HG02678 (cell line): ENCODE results near the gene AHR.
"Not testable (repeated sequence)": the region's sequence is repeated elsewhere in the genome, so short reads cannot be mapped to it uniquely, and the experiment has no call there.

ENCODE experiments used
- ATAC-seq: cut with Tn5 transposase; IDR thresholded peaks from one replicate; pipeline ENCODE4 v1.9.1; 2021; ENCODE audit warnings: mild to moderate bottlenecking, moderate library complexity; ENCODE audit not compliant: unreplicated experiment

AHR gene

DNA sequence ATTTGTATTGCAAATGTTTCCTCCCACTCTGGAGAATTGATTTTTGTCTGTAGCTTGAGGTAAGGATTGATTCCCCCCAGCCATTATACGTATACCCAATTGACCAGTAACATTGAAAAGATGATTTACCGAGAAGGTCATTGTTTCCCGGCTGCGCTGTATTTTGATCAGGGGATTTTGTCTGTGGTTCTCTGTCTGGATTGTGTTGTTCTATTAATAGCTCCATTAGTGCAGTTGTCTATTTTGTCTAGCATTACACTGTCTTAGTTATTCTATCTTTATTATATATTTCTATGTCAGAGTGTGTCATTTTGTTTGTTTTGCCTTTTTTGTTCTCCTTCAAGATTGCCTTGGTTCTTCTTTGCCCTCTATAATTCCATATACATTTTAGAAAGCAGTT, 37.7 kb downstream of the AHR start:
- no peak for ATAC-seq

DNA sequence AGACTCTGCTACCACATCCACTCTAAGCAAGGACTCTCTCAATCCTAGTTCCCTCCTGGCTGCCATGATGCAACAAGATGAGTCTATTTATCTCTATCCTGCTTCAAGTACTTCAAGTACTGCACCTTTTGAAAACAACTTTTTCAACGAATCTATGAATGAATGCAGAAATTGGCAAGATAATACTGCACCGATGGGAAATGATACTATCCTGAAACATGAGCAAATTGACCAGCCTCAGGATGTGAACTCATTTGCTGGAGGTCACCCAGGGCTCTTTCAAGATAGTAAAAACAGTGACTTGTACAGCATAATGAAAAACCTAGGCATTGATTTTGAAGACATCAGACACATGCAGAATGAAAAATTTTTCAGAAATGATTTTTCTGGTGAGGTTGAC, 40.7 kb downstream of the AHR start:
- no peak for ATAC-seq

DNA sequence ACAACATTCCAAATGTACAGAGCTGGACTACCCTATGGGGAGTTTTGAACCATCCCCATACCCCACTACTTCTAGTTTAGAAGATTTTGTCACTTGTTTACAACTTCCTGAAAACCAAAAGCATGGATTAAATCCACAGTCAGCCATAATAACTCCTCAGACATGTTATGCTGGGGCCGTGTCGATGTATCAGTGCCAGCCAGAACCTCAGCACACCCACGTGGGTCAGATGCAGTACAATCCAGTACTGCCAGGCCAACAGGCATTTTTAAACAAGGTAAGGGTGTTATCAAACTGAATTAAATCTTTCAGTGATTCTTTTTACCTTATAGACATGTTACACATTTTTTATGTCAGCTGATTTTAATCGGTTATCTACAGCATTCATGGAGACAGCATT, 41.5 kb downstream of the AHR start:
- ATAC-seq = no peak

DNA sequence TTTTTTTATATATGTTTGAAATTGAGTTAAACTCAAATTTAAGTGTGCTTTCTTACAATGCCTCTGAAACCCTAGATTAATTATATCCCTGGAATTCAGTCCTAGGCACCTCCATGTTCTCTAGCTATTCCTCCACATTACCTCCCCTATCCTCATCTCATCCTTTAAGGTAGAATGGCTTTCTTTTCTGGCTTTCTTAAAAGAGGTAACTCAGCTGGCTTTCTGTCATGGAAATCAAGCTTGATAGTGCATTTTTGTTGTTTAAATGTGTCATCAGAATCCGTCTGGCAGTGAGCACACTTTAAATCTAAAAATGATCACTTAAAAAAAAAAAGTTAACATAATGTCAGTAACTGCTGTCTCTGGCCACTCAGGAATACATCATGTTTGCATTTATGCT, 42.2 kb downstream of the AHR start:
- ATAC-seq = no peak

DNA sequence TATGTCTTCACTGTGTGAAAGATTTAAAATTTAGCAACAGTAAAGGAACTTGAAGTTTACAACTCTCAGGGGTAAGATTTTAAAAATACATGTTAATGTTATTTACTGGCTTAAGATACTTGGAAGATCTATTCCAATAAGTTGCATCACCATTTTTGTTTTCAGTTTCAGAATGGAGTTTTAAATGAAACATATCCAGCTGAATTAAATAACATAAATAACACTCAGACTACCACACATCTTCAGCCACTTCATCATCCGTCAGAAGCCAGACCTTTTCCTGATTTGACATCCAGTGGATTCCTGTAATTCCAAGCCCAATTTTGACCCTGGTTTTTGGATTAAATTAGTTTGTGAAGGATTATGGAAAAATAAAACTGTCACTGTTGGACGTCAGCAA, 44.3 kb downstream of the AHR start:
- ATAC-seq = no peak

DNA sequence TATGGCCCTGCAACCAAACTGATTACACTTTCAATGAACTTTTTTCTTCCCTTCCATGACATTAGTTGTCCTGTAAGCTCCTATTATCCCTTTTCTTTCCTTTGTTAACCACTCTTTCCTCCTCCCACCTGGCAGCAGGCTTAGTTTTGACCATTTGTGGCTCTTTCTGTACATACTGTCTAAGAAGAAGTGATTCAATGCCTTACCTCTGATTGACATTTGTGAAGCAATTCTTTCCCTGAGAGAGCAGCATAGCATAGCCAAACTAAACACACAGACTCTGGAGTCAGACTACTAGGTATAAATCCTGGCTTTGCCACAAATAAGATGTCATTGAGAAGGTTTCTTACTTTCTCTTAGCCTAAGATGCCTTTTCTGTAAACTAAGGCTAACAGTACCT, 48.9 kb downstream of the AHR start:
- ATAC-seq = no peak

DNA sequence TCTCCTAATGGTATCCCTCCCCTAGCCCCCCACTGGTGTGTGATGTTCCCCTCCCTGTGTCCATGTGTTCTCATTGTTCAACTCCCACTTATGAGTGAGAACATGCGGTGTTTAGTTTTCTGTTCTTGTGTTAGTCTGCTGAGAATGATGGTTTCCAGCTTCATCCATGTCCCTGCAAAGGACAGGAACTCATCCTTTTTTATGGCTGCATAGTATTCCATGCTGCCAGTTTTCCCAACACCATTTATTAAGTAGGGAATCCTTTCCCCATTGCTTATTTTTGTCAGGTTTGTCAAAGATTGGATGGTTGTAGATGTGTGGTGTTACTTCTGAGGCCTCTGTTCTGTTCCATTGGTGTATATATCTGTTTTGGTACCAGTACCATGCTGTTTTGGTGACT, 50.5 kb downstream of the AHR start:
- ATAC-seq = not testable (repeated sequence)

DNA sequence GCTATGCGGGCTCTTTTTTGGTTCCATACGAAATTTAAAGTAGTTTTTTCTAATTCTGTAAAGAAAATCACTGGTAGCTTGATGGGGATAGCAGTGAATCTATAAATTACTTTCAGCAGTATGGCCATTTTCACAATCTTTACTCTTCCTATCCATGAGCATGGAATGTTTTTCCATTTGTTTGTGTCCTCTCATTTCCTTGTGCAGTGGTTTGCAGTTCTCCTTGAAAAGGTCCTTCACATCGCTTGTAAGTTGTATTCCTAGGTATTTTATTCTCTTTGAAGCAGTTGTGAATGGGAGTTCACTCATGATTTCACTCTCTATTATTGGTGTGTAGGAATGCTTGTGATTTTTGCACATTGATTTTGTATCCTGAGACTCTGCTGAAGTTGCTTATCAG, 51.9 kb downstream of the AHR start:
- not testable (repeated sequence) for ATAC-seq

DNA sequence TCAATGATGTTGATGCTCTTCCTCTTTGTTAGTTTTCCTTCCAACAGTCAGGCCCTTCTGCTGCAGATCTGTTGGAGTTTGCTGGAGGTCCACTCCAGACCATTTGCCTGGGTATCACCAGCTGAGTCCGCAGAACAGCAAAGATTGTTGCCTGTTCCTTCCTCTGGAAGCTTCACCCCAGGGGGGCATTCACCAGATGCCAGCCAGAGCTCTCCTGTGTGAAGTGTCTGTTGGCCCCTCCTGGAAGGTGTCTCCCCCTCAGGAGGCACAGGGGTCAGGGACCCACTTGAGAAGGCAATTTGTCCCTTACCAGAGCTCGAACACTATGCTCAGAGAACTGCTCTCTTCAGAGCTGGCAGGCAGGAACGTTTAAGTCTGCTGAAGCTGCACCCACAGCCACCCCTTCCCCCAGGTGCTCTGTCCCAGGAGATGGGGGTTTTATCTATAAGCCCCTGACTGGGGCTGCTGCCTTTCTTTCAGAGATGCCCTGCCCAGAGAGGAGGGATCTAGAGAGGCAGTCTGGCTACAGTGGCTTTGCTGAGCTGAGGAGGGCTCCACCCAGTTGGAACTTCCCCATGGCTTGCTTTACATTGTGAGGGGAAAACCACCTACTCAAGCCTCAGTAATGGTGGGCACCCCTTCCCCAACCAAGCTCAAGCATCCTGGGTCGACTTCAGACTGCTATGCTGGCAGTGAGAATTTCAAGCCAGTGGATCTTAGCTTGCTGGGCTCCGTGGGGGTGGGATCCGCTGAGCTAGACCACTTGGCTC, 55.4 kb downstream of the AHR start:
- not testable (repeated sequence) for ATAC-seq

DNA sequence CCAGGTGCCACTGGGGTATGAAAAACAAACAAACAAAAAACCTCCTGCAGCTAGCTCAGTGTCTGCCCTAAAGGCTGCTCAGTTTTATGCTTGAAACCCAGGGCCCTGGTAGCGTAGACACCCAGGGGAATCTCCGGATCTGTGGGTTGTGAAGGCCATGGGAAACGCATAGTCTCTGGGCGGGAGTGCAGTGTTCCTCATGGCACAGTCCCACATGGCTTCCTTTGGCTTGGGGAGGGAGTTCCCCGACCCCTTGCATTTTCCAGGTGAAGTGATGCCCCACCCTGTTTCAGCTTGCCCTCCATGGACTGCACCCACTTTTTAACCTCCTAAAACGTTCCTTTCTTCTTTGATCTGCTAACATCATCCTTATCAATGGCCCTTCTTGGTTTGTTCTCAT, 56.0 kb downstream of the AHR start:
- no peak for ATAC-seq

DNA sequence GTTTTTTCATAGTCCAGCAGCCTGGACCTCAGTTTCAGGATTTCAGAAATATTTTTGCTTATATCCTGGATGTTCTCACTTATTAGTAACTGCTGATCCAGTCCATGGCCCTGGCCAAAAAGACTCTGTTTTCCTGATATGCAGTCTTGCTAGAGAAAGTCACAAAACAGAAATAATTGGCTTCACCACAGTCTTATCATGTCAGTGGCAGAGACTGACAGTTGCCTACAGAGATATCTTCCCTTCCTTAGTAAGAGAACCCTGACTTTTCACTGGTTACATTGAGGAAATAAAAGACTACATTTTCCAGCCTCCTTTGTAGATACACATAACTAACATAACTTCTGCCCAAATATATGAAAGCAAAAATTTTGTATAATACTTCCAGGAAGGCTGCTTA, 56.6 kb downstream of the AHR start:
- no peak for ATAC-seq

DNA sequence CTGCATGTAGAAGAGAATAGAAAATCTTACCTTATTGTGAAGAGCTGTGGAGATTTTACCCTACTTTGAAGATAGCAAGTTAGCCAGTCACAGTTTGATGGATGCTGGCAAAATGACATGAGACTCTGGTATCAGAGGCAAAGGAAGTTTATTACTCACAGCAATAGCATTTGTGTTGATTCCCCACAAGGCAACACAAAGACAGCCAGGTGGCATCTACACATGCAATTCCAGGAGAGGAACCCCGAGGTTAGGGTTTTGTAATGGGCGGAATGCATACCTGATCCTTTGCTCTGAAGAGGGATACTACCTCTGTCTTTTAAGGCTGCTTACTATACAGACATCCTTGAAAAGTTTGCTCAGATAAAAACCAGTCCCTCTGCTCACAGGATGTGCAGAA, 59.5 kb downstream of the AHR start:
- ATAC-seq = no peak

DNA sequence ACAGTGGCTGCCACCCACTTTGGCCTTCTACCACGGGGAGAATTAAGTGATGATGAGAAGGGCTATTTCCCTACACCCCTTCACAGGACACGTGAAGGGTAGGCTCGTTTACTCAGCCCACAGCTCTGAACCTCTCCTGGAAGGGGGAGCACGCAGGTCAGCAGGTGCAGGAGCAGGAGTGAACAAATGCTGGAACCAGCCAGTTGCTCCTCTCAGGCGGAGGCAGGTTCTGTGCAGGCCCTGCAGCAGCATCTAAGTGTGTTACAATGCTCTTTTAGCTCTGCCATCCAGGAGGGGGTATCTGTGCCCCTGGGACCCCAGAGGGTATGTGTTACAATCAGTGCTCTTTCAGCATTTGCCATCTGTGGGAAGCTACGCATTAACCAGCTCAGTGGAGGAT, 61.2 kb downstream of the AHR start:
- no peak for ATAC-seq

DNA sequence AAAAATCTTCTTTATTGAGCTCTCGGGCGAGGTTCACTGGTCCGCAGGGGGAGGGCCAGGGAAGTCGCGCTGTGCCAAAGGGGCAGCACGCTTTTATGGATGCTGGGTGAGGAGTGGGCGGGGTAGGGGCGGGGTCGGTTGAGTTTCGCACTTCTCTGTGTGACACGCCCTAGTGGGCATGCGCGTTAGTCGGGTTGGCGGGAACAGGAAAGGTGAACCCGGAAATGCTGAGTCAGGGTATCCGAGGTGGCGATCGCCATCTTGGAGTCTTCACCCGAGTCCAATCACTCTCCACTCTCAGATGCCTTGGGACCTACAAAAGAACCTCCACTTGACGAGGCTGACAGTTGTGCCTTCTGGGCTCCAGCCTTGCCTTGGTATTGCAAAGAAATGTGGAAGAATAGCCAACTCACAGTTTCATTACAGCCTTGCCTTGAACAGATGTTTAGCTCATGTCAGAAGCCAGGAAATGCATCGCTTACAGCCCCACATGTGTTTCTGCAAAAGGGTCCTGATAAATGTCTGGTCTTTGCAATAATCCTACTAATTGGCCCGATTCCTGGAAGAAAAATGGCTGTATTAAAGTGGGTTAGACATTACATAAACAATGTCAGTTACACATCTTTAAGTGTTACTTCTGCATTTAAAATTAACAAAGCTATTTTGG, 64.1 kb downstream of the AHR start:
- no peak for ATAC-seq

DNA sequence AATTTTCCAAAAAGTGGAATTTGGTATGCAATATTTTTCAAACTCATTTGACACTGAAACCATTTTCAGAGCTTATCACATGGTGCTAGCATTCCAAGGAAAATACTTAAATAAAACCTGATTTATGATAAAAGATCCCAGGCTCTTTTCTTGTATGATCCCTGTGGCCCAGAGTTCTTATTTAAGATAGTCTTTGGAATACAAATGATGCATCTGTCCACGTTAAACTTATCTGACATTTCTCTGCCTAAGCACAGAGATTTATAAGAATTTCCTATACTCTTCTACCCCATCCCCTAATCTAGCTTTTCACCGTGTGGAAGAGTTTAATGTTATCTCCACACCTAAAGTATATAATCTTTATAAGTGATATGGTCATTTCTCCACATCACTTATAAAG, 66.2 kb downstream of the AHR start:
- no peak for ATAC-seq

DNA sequence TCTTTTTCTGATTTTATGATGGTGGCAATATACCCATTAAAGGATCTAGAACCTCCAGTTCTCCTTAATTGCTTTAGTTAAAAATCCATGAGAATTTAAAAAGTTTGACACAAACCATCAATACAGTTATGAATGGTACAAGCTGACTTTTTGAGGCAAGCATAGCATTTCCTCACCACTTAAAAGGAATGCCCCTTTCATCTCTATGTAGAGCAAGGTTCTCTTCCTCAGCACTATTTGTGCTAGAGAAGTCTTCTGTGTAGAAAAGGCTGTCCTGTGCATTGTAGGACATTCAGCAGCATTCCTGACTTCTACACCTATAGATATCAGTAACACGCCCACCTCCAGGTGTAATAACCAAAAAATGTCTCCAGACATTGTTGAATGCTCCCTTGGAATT, 67.3 kb downstream of the AHR start:
- ATAC-seq = no peak

DNA sequence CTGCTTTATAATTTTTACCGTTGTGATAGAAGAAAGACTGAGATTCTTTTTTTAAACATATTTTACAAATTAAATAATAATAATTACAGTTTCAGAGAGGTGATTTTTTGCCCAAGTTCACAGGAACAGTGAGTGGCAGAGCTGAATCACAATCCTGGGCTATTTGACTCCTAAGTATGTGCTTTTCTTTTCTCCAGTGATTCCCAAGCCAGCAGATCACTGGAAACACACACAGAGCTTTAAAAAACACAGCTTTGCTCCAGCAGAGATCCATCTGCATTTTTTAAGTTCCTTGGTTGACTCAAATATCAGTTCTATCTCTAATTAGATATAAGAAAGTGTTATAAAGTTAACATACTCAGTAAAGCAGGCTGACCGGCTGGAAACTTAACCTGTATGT, 69.0 kb downstream of the AHR start:
- ATAC-seq = no peak

DNA sequence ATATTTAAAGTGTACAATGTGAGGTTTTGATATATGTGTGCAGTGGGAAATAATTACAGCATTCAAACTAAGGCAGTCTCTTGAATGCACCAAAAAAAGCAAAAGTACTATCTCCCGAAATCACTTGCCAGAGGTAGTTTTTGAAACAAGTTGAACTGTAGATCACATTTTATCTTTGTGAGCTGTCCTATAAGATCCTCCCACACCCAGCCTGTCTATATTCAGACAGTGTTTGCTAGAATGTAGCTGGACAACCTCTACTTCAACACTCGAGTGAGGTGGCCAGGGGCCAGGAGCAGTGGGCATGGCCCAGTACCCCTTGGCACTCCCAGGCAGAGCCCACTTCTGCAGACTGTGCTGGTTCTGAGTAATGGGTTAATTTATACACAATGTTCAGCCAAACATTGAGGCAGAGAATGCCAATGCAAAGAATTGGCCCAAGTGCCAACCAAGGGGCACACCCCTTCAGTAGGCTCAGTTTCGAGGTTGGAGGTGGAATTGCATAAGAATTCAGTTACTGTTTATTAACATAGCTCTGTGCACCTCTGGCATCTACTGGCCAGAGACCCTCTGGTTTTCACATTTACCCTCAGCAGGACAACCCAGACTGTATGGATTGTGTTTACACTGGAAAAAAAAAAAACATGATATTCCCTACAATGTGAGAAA, 70.5 kb downstream of the AHR start:
- no peak for ATAC-seq

DNA sequence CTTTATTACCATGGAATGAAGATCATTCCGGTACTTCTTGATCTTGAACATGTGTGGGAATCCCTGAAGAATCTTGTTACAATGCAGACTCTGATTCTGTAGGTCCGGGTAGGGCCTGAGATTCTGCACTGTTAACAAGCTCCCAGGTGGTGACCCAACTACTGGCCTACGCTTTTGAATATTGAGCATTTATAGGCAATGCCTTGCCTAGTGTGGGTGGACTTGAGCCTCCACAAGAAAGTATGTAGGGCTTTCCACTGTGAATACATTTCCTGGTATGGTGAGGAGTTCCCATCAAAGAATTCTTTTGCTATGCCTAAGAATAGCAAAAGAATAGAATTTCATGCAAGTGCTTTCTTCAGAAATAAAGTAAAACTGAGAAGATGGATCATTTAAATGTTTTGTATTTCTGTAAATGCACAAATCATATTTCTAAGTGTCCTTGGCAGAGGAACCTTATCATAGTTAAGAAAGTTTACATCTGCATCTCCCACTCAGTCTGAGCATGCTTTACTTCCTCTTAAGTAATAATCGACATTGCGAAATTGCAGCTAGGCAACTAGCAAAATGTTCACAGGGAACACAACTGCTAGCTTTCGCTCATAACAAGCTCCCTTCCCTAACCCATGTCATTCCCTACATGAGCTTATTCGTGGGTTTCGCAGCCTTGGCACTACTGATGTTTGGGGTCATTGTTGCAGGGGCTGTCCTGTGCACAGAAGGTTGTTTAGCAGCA, 71.4 kb downstream of the AHR start:
- ATAC-seq = no peak

DNA sequence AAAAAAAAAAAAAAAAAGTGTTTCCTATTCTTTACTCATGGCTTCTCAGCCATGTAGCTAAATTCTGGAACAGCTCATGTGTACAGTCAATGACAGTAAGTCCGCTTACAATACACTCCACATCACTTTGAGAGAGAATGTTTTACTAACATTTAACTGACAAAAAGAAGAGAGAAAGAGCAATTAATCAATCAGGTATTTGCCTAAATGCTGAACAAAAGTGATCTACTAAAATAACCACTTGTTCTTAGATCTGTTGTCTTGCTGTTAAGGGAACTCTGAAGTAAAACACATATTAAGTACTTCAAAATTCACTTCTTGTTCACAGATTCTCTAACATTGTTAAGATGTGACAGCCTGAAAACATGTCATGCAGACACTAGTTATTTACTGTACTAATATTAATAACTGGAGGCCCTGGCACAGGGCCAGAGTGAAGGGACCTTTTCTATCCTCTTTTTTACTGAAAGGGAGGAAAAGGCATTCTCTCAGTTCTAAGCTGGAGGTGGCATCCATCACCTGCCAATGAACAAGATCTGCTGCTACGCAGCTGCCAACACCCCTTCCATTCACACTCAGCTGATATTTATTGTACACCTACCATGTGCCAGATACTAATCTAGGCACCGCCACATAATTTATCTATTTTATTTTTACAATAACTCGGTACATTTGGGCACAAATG, 72.6 kb downstream of the AHR start:
- no peak for ATAC-seq
